CD4-positive, alpha-beta memory T cell (primary cell): Measurements from ENCODE around the gene FXYD5. TPM values are rescaled to one million over a fixed set of nuclear protein-coding genes. Genes with fewer than 3 reads are reported as not detected.
"Not testable (repeated sequence)": the region's sequence is repeated elsewhere in the genome, so short reads cannot be mapped to it uniquely, and the experiment has no call there.

Source experiments
- CTCF ChIA-PET: fragments of 350-600 bp; sonication (Branson Sonifier 250); formaldehyde crosslinking; loops from one replicate; lab custom pipeline; 2021; ENCODE audit warnings: inconsistent platforms; ENCODE audit not compliant: partially characterized antibody; lab: Charles Lee
- POLR2A ChIA-PET: fragments of 350-600 bp; sonication (Branson Sonifier 250); formaldehyde crosslinking; loops from one replicate; lab custom pipeline; 2021; ENCODE audit not compliant: partially characterized antibody; lab: Charles Lee
- DNase-seq, 5 donors: peaks; one replicate each; pipeline versions ENCODE4 v3.0.0 to v3.0.0-alpha.2; 2020 to 2022; ENCODE audit warnings: mixed read lengths in 1 of 5
- H3K27ac ChIP-seq: one replicate; pipeline ENCODE4 v1.7.0; 2013; ENCODE audit warnings: low read depth, low read length
- H3K27me3 ChIP-seq: 2 replicates; pipeline ENCODE4 v1.7.0; 2013; ENCODE audit warnings: mild to moderate bottlenecking, low read length, moderate library complexity; ENCODE audit not compliant: insufficient read depth
- H3K36me3 ChIP-seq: 2 replicates; pipeline ENCODE4 v1.7.0; 2013; ENCODE audit warnings: mild to moderate bottlenecking, low read length, moderate library complexity; ENCODE audit not compliant: insufficient read depth
- H3K4me1 ChIP-seq: 2 replicates; pipeline ENCODE4 v1.7.0; 2013; ENCODE audit warnings: mild to moderate bottlenecking, low read length, moderate library complexity; ENCODE audit not compliant: insufficient read depth
- H3K4me3 ChIP-seq, 2 donors: one replicate each; pipeline ENCODE4 v1.7.0; 2013; ENCODE audit warnings: low read length in 2 of 2, mild to moderate bottlenecking in 1 of 2
- H3K9me3 ChIP-seq, 2 donors: one replicate each; pipeline ENCODE4 v1.7.0; 2013; ENCODE audit warnings: low read length in 2 of 2, control low read depth in 1 of 2; ENCODE audit not compliant: control insufficient read depth in 1 of 2
- H3K27ac Mint-ChIP-seq, 7 donors: one replicate each; pipeline ENCODE4 v1.8.0; 2020 to 2021; ENCODE audit warnings: mixed read lengths in 7 of 7, mild to moderate bottlenecking in 6 of 7, inconsistent platforms in 3 of 7, moderate library complexity in 3 of 7
- H3K27me3 Mint-ChIP-seq, 2 donors: one replicate each; pipeline ENCODE4 v1.8.0; 2020 to 2021; ENCODE audit warnings: mixed read lengths in 2 of 2
- H3K36me3 Mint-ChIP-seq, 2 donors: one replicate each; pipeline ENCODE4 v1.8.0; 2020 to 2021; ENCODE audit warnings: mixed read lengths in 2 of 2, inconsistent platforms in 1 of 2, mild to moderate bottlenecking in 1 of 2
- H3K4me1 Mint-ChIP-seq, 4 donors: one replicate each; pipeline ENCODE4 v1.8.0; 2020 to 2021; ENCODE audit warnings: mixed read lengths in 4 of 4, mild to moderate bottlenecking in 1 of 4
- H3K4me3 Mint-ChIP-seq, 8 donors: one replicate each; pipeline ENCODE4 v1.8.0; 2020 to 2021; ENCODE audit warnings: mixed read lengths in 8 of 8, mild to moderate bottlenecking in 7 of 8, moderate library complexity in 6 of 8, inconsistent platforms in 3 of 8
- H3K9me3 Mint-ChIP-seq, 8 donors: one replicate each; pipeline ENCODE4 v1.8.0; 2020 to 2021; ENCODE audit warnings: mixed read lengths in 8 of 8, mild to moderate bottlenecking in 5 of 8, inconsistent platforms in 3 of 8, moderate library complexity in 1 of 8
- intact Hi-C: fragments of 100-400 bp; cut with micrococcal nuclease; formaldehyde crosslinking; loops from one replicate; pipeline ENCODE4 v1.15.1; 2023
- polyA plus RNA-seq, 2 donors: library from polyadenylated mRNA; unstranded; fragments of 300-500 nt; fragmentation: Illumina TruSeq; gene quantifications; one replicate each; pipeline ENCODE4 v1.2.3, GENCODE V29; 2021
- total RNA-seq, 2 experiments: library from RNA; stranded (reverse); gene quantifications; one replicate each; pipeline ENCODE4 v1.2.3, GENCODE V29; 2021

Gene FXYD5
- total and polyA plus RNA-seq, 4 experiments from 2014 or later, result 452 to 833 (median 479) TPM

DNA sequence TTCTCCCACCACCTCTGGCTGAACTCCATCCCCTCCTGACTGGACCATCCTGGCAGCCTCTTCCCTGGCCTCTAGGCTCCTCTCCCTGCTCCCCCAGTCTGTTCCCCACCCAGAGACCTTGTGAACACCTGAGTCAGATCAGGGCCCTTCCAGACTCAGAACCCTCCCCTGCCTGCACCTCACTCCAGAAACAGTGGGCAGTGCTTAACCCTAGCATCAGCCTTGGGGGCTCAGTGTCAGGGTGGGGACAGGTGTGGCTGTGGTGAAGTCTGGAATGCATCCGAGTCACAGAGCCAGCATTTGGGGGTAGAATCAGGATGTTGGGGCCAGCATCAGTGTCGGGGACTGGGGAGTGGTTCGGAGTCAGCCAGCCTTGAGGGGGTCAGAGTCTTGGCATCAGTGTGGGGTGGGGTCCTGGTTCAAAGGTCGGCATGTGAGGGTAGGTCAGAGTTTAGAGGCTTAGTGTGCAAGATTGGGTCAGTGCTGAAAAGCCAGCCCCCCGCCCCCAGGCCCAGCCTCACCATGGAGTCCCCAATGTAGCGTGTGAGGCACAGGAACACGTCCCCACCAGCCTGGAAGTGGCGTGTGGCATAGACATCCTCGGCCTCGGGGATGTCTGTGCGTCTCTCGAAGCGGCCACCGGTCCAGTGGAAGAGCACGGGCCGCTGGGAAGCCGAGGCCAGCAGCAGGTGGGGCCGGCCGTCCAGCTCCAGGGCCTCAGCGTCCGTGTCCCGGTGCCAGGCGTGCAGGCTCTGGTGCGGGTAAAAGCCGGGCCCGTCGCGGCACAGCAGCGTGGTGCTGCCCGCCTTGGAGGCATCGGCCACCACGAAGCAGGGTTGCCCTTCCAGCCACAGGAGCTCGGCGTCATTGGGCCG, 28.5 kb upstream of the FXYD5 start:
- no peaks in the 10 kb centered on the region for H3K9me3 ChIP-seq
- peak overlapping the region in 3 of 8 donors; percentile 44 to 50 (median 45) for H3K4me3 Mint-ChIP-seq
- POLR2A ChIA-PET, result interaction anchor here (0.9 to 3.0 kb wide), 4 partner anchors 8 to 87 kb away, joined by 3 to 23 read pairs (median 9); partner anchors contain the start of genes FXYD5 and FXYD7
- intact Hi-C loops, result no loop called here
- H3K4me1 ChIP-seq, result peaks cover 13% of the 10 kb centered on the region
- no peak overlapping the region for H3K4me3 ChIP-seq
- H3K36me3 ChIP-seq, result no peaks in the 10 kb centered on the region
- CTCF ChIA-PET, result no interaction called here
- peaks cover 9 to 16% (median 12%) of the 10 kb centered on the region in 4 donors for H3K4me1 Mint-ChIP-seq
- H3K9me3 Mint-ChIP-seq, result no peaks in the 10 kb centered on the region
- no peaks in the 10 kb centered on the region for H3K36me3 Mint-ChIP-seq
- no peak for DNase-seq
- no peaks in the 10 kb centered on the region for H3K27me3 ChIP-seq
- no peaks in the 10 kb centered on the region for H3K27me3 Mint-ChIP-seq
- peak overlapping the region in 2 of 7 donors; percentile 0 to 42 for H3K27ac Mint-ChIP-seq
- H3K27ac ChIP-seq, result no peak overlapping the region

- ChIA-PET CTCF (no interaction called here), POLR2A (no interaction called here)
- Mint-ChIP-seq H3K27me3 (no peaks in the 10 kb centered on the region), H3K27ac (no peak overlapping the region), H3K4me1 (peaks cover 9 to 16% (median 12%) of the 10 kb centered on the region in 4 donors), H3K36me3 (no peaks in the 10 kb centered on the region), H3K9me3 (no peaks in the 10 kb centered on the region), H3K4me3 (no peak overlapping the region)
- no peak overlapping the region for H3K4me3 ChIP-seq
- no peak overlapping the region for H3K27ac ChIP-seq
- peaks cover 13% of the 10 kb centered on the region for H3K4me1 ChIP-seq
- no peaks in the 10 kb centered on the region for H3K36me3 ChIP-seq
- no peaks in the 10 kb centered on the region for H3K9me3 ChIP-seq
- no peak for DNase-seq
- no peaks in the 10 kb centered on the region for H3K27me3 ChIP-seq
- intact Hi-C loops, result no loop called here
Measured at GRCh38 chr19:35126624-35126959, 27.9 kb upstream of the FXYD5 start.

- POLR2A ChIA-PET, result interaction anchor here (0.6 to 0.9 kb wide), 2 partner anchors 11 to 14 kb away, joined by 3 read pairs; partner anchors contain the start of gene FXYD1
Measured at GRCh38 chr19:35127871-35128270, 26.7 kb upstream of the FXYD5 start.

GRCh38 chr19:35128398-35129057, 26.0 kb upstream of the FXYD5 start:
- peaks cover 13% of the 10 kb centered on the region for H3K4me1 ChIP-seq
- DNase-seq, result no peak
- intact Hi-C loops, result no loop called here
- CTCF ChIA-PET, result interaction anchor here (1.0 to 1.1 kb wide), 2 partner anchors 8 to 14 kb away, joined by 3 to 4 read pairs; no protein-coding TSS in a partner anchor
- peak overlapping the region in 2 of 7 donors; percentile 8 to 22 for H3K27ac Mint-ChIP-seq
- H3K36me3 ChIP-seq, result no peaks in the 10 kb centered on the region
- no peak overlapping the region for H3K4me3 ChIP-seq
- peaks cover 0 to 8% (median 0%) of the 10 kb centered on the region in 8 donors for H3K9me3 Mint-ChIP-seq
- H3K27me3 Mint-ChIP-seq, result no peaks in the 10 kb centered on the region
- H3K4me3 Mint-ChIP-seq, result no peak overlapping the region
- H3K36me3 Mint-ChIP-seq, result no peaks in the 10 kb centered on the region
- H3K27me3 ChIP-seq, result no peaks in the 10 kb centered on the region
- H3K9me3 ChIP-seq, result no peaks in the 10 kb centered on the region
- H3K27ac ChIP-seq, result no peak overlapping the region
- H3K4me1 Mint-ChIP-seq, result peaks cover 9 to 16% (median 13%) of the 10 kb centered on the region in 4 donors
- POLR2A ChIA-PET, result interaction anchor here (0.9 kb wide), 1 partner anchor 14 kb away, joined by 3 read pairs; no protein-coding TSS in a partner anchor

More at GRCh38 chr19:35127871-35128270, 26.7 kb upstream of the FXYD5 start:
- intact Hi-C loops, result no loop called here
- no peaks in the 10 kb centered on the region for H3K36me3 Mint-ChIP-seq
- Histone ChIP-seq H3K4me1 (peaks cover 13% of the 10 kb centered on the region), H3K4me3 (no peak overlapping the region), H3K9me3 (no peaks in the 10 kb centered on the region), H3K36me3 (no peaks in the 10 kb centered on the region), H3K27me3 (no peaks in the 10 kb centered on the region), H3K27ac (no peak overlapping the region)
- H3K27ac Mint-ChIP-seq, result peak overlapping the region in 1 of 7 donors; percentile 36
- no peaks in the 10 kb centered on the region for H3K27me3 Mint-ChIP-seq
- no peak overlapping the region for H3K4me3 Mint-ChIP-seq
- peaks cover 0 to 6% (median 0%) of the 10 kb centered on the region in 8 donors for H3K9me3 Mint-ChIP-seq
- CTCF ChIA-PET, result interaction anchor here (1.0 to 1.1 kb wide), 2 partner anchors 8 to 14 kb away, joined by 3 to 4 read pairs; no protein-coding TSS in a partner anchor
- no peak for DNase-seq
- peaks cover 9 to 16% (median 13%) of the 10 kb centered on the region in 4 donors for H3K4me1 Mint-ChIP-seq

DNA sequence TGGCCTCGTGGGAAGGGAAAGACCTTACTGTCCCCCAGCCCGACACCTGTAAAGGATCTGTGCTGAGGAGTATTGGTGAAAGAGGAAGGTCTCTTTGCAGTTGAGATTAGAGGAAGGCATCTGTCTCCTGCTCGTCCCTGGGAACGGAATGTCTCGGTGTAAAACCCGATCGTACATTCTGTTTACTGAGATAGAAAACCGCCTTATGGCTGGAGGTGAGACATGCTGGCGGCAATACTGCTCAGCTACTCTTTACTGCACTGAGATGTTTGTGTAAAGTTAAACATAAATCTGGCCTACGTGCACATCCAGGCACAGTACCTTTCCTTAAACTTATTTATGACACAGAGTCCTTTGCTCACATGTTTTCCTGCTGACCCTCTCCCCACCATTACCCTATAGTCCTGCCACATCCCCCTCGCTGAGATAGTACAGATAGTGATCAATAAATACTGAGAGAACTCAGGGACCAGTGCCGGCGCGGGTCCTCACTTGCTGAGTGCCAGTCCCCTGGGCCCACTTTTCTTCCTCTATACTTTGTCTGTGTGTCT, 24.7 kb upstream of the FXYD5 start:
- not testable (repeated sequence) for H3K27ac ChIP-seq, DNase-seq
- peak overlapping the region in 1 of 7 donors; percentile 2 for H3K27ac Mint-ChIP-seq

GRCh38 chr19:35130761-35131720, 23.5 kb upstream of the FXYD5 start:
- ChIA-PET CTCF (no interaction called here), POLR2A (no interaction called here)
- peaks cover 2 to 10% (median 7%) of the 10 kb centered on the region in 4 donors for H3K4me1 Mint-ChIP-seq
- intact Hi-C loops, result no loop called here
- H3K27ac Mint-ChIP-seq, result no peak overlapping the region
- Histone ChIP-seq H3K36me3 (no peaks in the 10 kb centered on the region), H3K27me3 (no peaks in the 10 kb centered on the region), H3K27ac (no peak overlapping the region), H3K4me1 (no peaks in the 10 kb centered on the region), H3K9me3 (no peaks in the 10 kb centered on the region), H3K4me3 (no peak overlapping the region)
- H3K27me3 Mint-ChIP-seq, result no peaks in the 10 kb centered on the region
- peaks cover 0 to 8% (median 0%) of the 10 kb centered on the region in 8 donors for H3K9me3 Mint-ChIP-seq
- peaks cover 0 to 4% of the 10 kb centered on the region in 2 donors for H3K36me3 Mint-ChIP-seq
- peak in 1 of 5 donors; percentile 30 for DNase-seq
- no peak overlapping the region for H3K4me3 Mint-ChIP-seq

More for the DNA sequence above, 24.7 kb upstream of the FXYD5 start:
- H3K4me3 ChIP-seq, POLR2A ChIA-PET, H3K9me3 Mint-ChIP-seq, H3K27me3 ChIP-seq, H3K4me1 ChIP-seq, H3K27me3 Mint-ChIP-seq, intact Hi-C loops, H3K4me1 Mint-ChIP-seq, H3K9me3 ChIP-seq, H3K36me3 ChIP-seq, CTCF ChIA-PET, H3K4me3 Mint-ChIP-seq, H3K36me3 Mint-ChIP-seq: not testable (repeated sequence)
